IMR-90 (cell line): ENCODE results near the gene TMCO1. TPM values are rescaled to one million over a fixed set of nuclear protein-coding genes. Genes with fewer than 3 reads are reported as not detected.

Source experiments
- ATAC-seq: fragments of 200-7000 bp; cut with Tn5 transposase; 2 replicates; pipeline ENCODE4 v1.9.1; 2020; ENCODE audit warnings: low read depth, mild to moderate bottlenecking, moderate library complexity
- BruUV-seq: library from RNA; stranded (reverse); fragments of 400-500 nt; replicated peaks from 2 replicates; lab custom pipeline; 2021; lab: Mats Ljungman, UMichigan
- CTCF ChIA-PET: fragments of 300-600 bp; formaldehyde crosslinking; extraction: SDS; loops from one replicate; lab custom pipeline; 2021; ENCODE audit warnings: antibody characterized with exemption; lab: Yijun Ruan, JAX
- POLR2A ChIA-PET: fragments of 300-600 bp; sonication (Branson Sonifier 250); formaldehyde crosslinking; loops from one replicate; lab custom pipeline; 2022; ENCODE audit warnings: antibody characterized with exemption; ENCODE audit not compliant: unreplicated experiment; lab: Charles Lee
- DNase-seq: peaks from one replicate; pipeline ENCODE4 v3.0.0; 2013
- H2AFZ ChIP-seq: replicated peaks from 2 replicates; pipeline ENCODE3; 2013; ENCODE audit warnings: low read length, mild to moderate bottlenecking; ENCODE audit not compliant: poor library complexity
- H2AK5ac ChIP-seq: 2 replicates; pipeline ENCODE4 v1.6.1; 2013; ENCODE audit warnings: low read depth, low read length, inconsistent platforms
- H2AK9ac ChIP-seq: replicated peaks from 2 replicates; pipeline ENCODE3; 2013; ENCODE audit warnings: mild to moderate bottlenecking, low read depth, low read length, moderate library complexity; ENCODE audit not compliant: poor library complexity
- H2BK120ac ChIP-seq: 2 replicates; pipeline ENCODE4 v1.6.1; 2013; ENCODE audit warnings: low read depth, low read length, inconsistent platforms
- H2BK15ac ChIP-seq: 3 replicates; pipeline ENCODE4 v1.6.1; 2013; ENCODE audit warnings: low read depth, low read length, inconsistent platforms
- H2BK20ac ChIP-seq: 2 replicates; pipeline ENCODE4 v1.6.1; 2013; ENCODE audit warnings: low read depth, mild to moderate bottlenecking, inconsistent platforms, low read length, moderate library complexity
- H2BK5ac ChIP-seq: 2 replicates; pipeline ENCODE4 v1.6.1; 2013; ENCODE audit warnings: mild to moderate bottlenecking, low read depth, low read length, inconsistent platforms; ENCODE audit not compliant: poor library complexity, severe bottlenecking
- H3K14ac ChIP-seq: replicated peaks from 2 replicates; pipeline ENCODE4 v1.6.1; 2013; ENCODE audit warnings: low read depth, low read length, inconsistent platforms
- H3K18ac ChIP-seq: 2 replicates; pipeline ENCODE4 v1.6.1; 2013; ENCODE audit warnings: low read depth, low read length, control low read depth
- H3K23ac ChIP-seq: 2 replicates; pipeline ENCODE4 v1.6.1; 2013; ENCODE audit warnings: low read depth, low read length, inconsistent platforms
- H3K27ac ChIP-seq: 2 replicates; pipeline ENCODE4 v1.5.1; 2013; ENCODE audit warnings: mild to moderate bottlenecking, control low read depth, low read length; ENCODE audit not compliant: insufficient read depth
- H3K27me3 ChIP-seq: 2 replicates; pipeline ENCODE4 v1.6.1; 2013; ENCODE audit warnings: low read length; ENCODE audit not compliant: control insufficient read depth, insufficient read depth
- H3K36me3 ChIP-seq: 2 replicates; pipeline ENCODE4 v1.6.1; 2013; ENCODE audit warnings: low read length, mixed read lengths; ENCODE audit not compliant: control insufficient read depth, insufficient read depth
- H3K4ac ChIP-seq: 2 replicates; pipeline ENCODE4 v1.6.1; 2013; ENCODE audit warnings: low read depth, low read length, inconsistent platforms
- H3K4me1 ChIP-seq: 2 replicates; pipeline ENCODE4 v1.6.1; 2013; ENCODE audit warnings: low read length, mixed read lengths; ENCODE audit not compliant: control insufficient read depth, insufficient read depth
- H3K4me2 ChIP-seq: 2 replicates; pipeline ENCODE4 v1.6.1; 2013; ENCODE audit warnings: low read depth, mild to moderate bottlenecking, control low read depth, low read length, moderate library complexity
- H3K4me3 ChIP-seq: 2 replicates; pipeline ENCODE4 v1.5.1; 2013; ENCODE audit warnings: low read depth, mild to moderate bottlenecking, control low read depth, low read length, moderate library complexity; ENCODE audit not compliant: insufficient read depth
- H3K56ac ChIP-seq: 2 replicates; pipeline ENCODE4 v1.6.1; 2013; ENCODE audit warnings: low read length, inconsistent platforms; ENCODE audit not compliant: insufficient read depth; ENCODE audit errors: extremely low read depth
- H3K79me1 ChIP-seq, 2 experiments: 2 replicates each; pipeline ENCODE4 v1.6.1; 2013; ENCODE audit warnings: low read length in 2 of 2, inconsistent platforms in 1 of 2, low read depth in 1 of 2
- H3K9ac ChIP-seq: 2 replicates; pipeline ENCODE4 v1.6.1; 2013; ENCODE audit warnings: low read depth, low read length, control low read depth
- H3K9me1 ChIP-seq: 2 replicates; pipeline ENCODE4 v1.6.1; 2013; ENCODE audit warnings: low read length, inconsistent platforms; ENCODE audit not compliant: insufficient read depth
- H3K9me3 ChIP-seq: 2 replicates; pipeline ENCODE4 v1.6.1; 2013; ENCODE audit warnings: low read length; ENCODE audit not compliant: control insufficient read depth, insufficient read depth
- H4K20me1 ChIP-seq: 2 replicates; pipeline ENCODE4 v1.6.1; 2013; ENCODE audit warnings: low read length, inconsistent platforms; ENCODE audit not compliant: insufficient read depth
- H4K5ac ChIP-seq: 2 replicates; pipeline ENCODE4 v1.6.1; 2013; ENCODE audit warnings: mild to moderate bottlenecking, low read depth, low read length, control low read depth
- H4K8ac ChIP-seq, 2 experiments: 2 replicates each; pipeline ENCODE4 v1.6.1; 2013; ENCODE audit warnings: low read depth in 2 of 2, low read length in 2 of 2, control low read depth in 1 of 2, inconsistent platforms in 1 of 2
- H4K91ac ChIP-seq: 2 replicates; pipeline ENCODE4 v1.6.1; 2013; ENCODE audit warnings: low read depth, low read length, inconsistent platforms; ENCODE audit not compliant: insufficient read depth
- BHLHE40 ChIP-seq: fragments of 150-350 bp; IDR thresholded peaks from 2 replicates; pipeline ENCODE4 v1.6.1; 2016; ENCODE audit warnings: mild to moderate bottlenecking, low read depth, low read length
- CEBPB ChIP-seq: IDR thresholded peaks from 2 replicates; pipeline ENCODE4 v1.6.1; 2012; ENCODE audit warnings: low read depth, low read length, improper control_type of control experiment
- CHD1 ChIP-seq: IDR thresholded peaks from 2 replicates; pipeline ENCODE4 v1.6.1; 2012; ENCODE audit warnings: low read depth, low read length, improper control_type of control experiment
- MAZ ChIP-seq: IDR thresholded peaks from 2 replicates; pipeline ENCODE4 v1.6.1; 2012; ENCODE audit warnings: low read depth, mild to moderate bottlenecking, low read length, improper control_type of control experiment, moderate library complexity, borderline replicate concordance
- NFE2L2 ChIP-seq: fragments of 150-350 bp; IDR thresholded peaks from 2 replicates; pipeline ENCODE4 v1.6.1; 2016; ENCODE audit warnings: low read depth, mild to moderate bottlenecking, low read length
- POLR2A ChIP-seq: IDR thresholded peaks from 2 replicates; pipeline ENCODE4 v1.6.1; 2012; ENCODE audit warnings: mild to moderate bottlenecking, low read depth, low read length
- RCOR1 ChIP-seq: IDR thresholded peaks from 2 replicates; pipeline ENCODE4 v1.6.1; 2012; ENCODE audit warnings: mild to moderate bottlenecking, low read length, improper control_type of control experiment; ENCODE audit not compliant: insufficient replicate concordance
- SMC3 ChIP-seq: fragments of 150-350 bp; IDR thresholded peaks from 2 replicates; pipeline ENCODE4 v1.6.1; 2016; ENCODE audit warnings: low read depth, mild to moderate bottlenecking, antibody characterized with exemption, low read length, moderate library complexity
- USF2 ChIP-seq: fragments of 150-350 bp; IDR thresholded peaks from 2 replicates; pipeline ENCODE4 v1.6.1; 2017; ENCODE audit warnings: mild to moderate bottlenecking, antibody characterized with exemption, low read length, low read depth
- WGBS, 2 experiments: methylation state at CpG; one replicate each; pipeline versions ENCODE4 v1.1.5 to v1.1.7; 2013; ENCODE audit warnings: missing lambda C conversion rate in 2 of 2; ENCODE audit not compliant: insufficient read length in 1 of 2; ENCODE audit errors: extremely low coverage in 2 of 2; 5-methylcytosine and 5-hydroxymethylcytosine counted together
- dilution Hi-C: fragments of 300-500 bp; cut with HindIII; formaldehyde crosslinking; loops from one replicate; pipeline ENCODE4 v1.14.3; 2018; ENCODE audit warnings: low sequenced_read_pairs; ENCODE audit not compliant: unreplicated experiment
- in situ Hi-C: fragments of 300-500 bp; cut with MboI; formaldehyde crosslinking; loops from 3 replicates; pipeline ENCODE4 v1.14.3; 2019; ENCODE audit warnings: low sequenced_read_pairs, inconsistent platforms, mixed read lengths
- intact Hi-C: fragments of 100-400 bp; cut with micrococcal nuclease; formaldehyde crosslinking; loops from 2 replicates; pipeline ENCODE4 v1.10.0; 2022
- polyA plus RNA-seq, 3 experiments: library from polyadenylated mRNA; depleted of rRNA; stranded (reverse); fragments of >200 nt; gene quantifications; 2 replicates each; pipeline ENCODE4 v1.2.3, GENCODE V29; 2012; ENCODE audit warnings: low replicate concordance in 1 of 3
- total RNA-seq: library from RNA; depleted of rRNA; stranded (reverse); fragments of >200 nt; gene quantifications from 2 replicates; pipeline ENCODE4 v1.2.3, GENCODE V29; 2012

Gene TMCO1
- total and polyA plus RNA-seq, 2 of the 4 experiments (the other 2 are of a cell fraction), result 86.4 to 113 TPM

GRCh38 chr1:165748550-165748949 lies 20.1 kb downstream of the TMCO1 start:
- in situ Hi-C loops, result no loop called here
- CTCF ChIA-PET, result interaction anchor here (0.6 kb wide), 1 partner anchor 1720 kb away, joined by 3 read pairs; no protein-coding TSS in a partner anchor

More at GRCh38 chr1:165748550-165748949, 20.1 kb downstream of the TMCO1 start:
- Histone ChIP-seq H3K27me3 (no peaks in the 10 kb centered on the region), H3K4ac (no peak overlapping the region), H3K4me3 (no peak overlapping the region), H2BK20ac (no peak overlapping the region), H4K5ac (no peak overlapping the region), H2BK120ac (no peak overlapping the region), H3K79me1 (no peaks in the 10 kb centered on the region; a peak in 2 of 4 replicates), H3K23ac (no peak overlapping the region), H2AFZ (no peak overlapping the region), H3K56ac (no peak overlapping the region), H3K4me1 (no peaks in the 10 kb centered on the region), H2BK5ac (no peak overlapping the region), H2BK15ac (no peak overlapping the region), H3K9me3 (no peaks in the 10 kb centered on the region), H3K9ac (no peak overlapping the region), H4K91ac (no peak overlapping the region), H2AK5ac (no peak overlapping the region), H3K4me2 (no peak overlapping the region), H3K9me1 (no peaks in the 10 kb centered on the region), H3K18ac (no peak overlapping the region), H3K36me3 (peaks cover 19% of the 10 kb centered on the region), H4K8ac (no peak overlapping the region), H4K20me1 (no peaks in the 10 kb centered on the region), H3K14ac (no peak overlapping the region), H3K27ac (no peak overlapping the region), H2AK9ac (no peak overlapping the region)
- BruUV-seq, result no TSS peak
- dilution Hi-C loops (no loop called here), intact Hi-C loops (no loop called here)
- no peak for TF ChIP-seq BHLHE40
- TF ChIP-seq RCOR1, result no peak
- no peak for TF ChIP-seq MAZ
- no peak for TF ChIP-seq SMC3
- no peak for TF ChIP-seq NFE2L2
- no peak for TF ChIP-seq POLR2A
- TF ChIP-seq CEBPB, result no peak
- TF ChIP-seq CHD1, result no peak
- no peak for TF ChIP-seq USF2
- WGBS, 2 experiments, result no CpG with 5 or more reads among the region's 1 CpG
- no peak for ATAC-seq
- POLR2A ChIA-PET, result no interaction called here
- no peak for DNase-seq
